Neural cell (in vitro differentiated cells): ENCODE data around the gene ZCWPW1. TPM values are rescaled to one million over a fixed set of nuclear protein-coding genes. Genes with fewer than 3 reads are reported as not detected.
"Not testable (repeated sequence)": the region's sequence is repeated elsewhere in the genome, so short reads cannot be mapped to it uniquely, and the experiment has no call there.

Experiments used
- H2AFZ ChIP-seq: fragments of 200-600, 300-800 bp; sonication (generic), shearing (Covaris generic); 2 replicates; pipeline ENCODE4 v1.6.0; 2014; ENCODE audit warnings: low read depth, mild to moderate bottlenecking, antibody characterized with exemption, low read length, moderate library complexity
- H3F3A ChIP-seq: fragments of 200-600 bp; shearing (Covaris generic); 2 replicates; pipeline ENCODE4 v1.6.1; 2016; ENCODE audit warnings: mild to moderate bottlenecking, moderate library complexity, mixed read lengths, antibody characterized with exemption, low read length; ENCODE audit not compliant: insufficient read depth, poor library complexity, severe bottlenecking
- H3K27ac ChIP-seq: fragments of 200-600, 300-800 bp; sonication (generic), shearing (Covaris generic); 2 replicates; pipeline ENCODE4 v1.5.1; 2014; ENCODE audit warnings: mild to moderate bottlenecking, low read length, moderate library complexity
- H3K27me3 ChIP-seq: fragments of 300-800, 200-600 bp; sonication (generic), shearing (Covaris generic); 2 replicates; pipeline ENCODE4 v1.6.0; 2014; ENCODE audit warnings: mild to moderate bottlenecking, low read depth, low read length, moderate library complexity; ENCODE audit not compliant: insufficient read depth
- H3K36me3 ChIP-seq: fragments of 300-800, 200-600 bp; sonication (generic), shearing (Covaris generic); 2 replicates; pipeline ENCODE4 v1.5.1; 2014; ENCODE audit warnings: mild to moderate bottlenecking, antibody characterized with exemption, low read length, moderate library complexity; ENCODE audit not compliant: insufficient read depth
- H3K4me2 ChIP-seq: fragments of 300-800, 200-600 bp; sonication (generic), shearing (Covaris generic); 2 replicates; pipeline ENCODE4 v1.6.0; 2014; ENCODE audit warnings: mild to moderate bottlenecking, low read length
- H3K4me3 ChIP-seq: fragments of 300-800, 200-600 bp; sonication (generic), shearing (Covaris generic); 2 replicates; pipeline ENCODE4 v1.5.1; 2014; ENCODE audit warnings: mild to moderate bottlenecking, low read length, moderate library complexity
- H3K79me2 ChIP-seq: fragments of 200-600 bp; shearing (Covaris generic); replicated peaks from 2 replicates; pipeline ENCODE4 v1.6.0; 2014; ENCODE audit warnings: mild to moderate bottlenecking, low read length, moderate library complexity; ENCODE audit not compliant: insufficient read depth
- H3K9ac ChIP-seq: fragments of 300-800, 200-600 bp; sonication (generic), shearing (Covaris generic); 2 replicates; pipeline ENCODE4 v1.6.1; 2016; ENCODE audit warnings: mild to moderate bottlenecking, low read length, mixed read lengths
- H3K9me2 ChIP-seq: fragments of 200-600 bp; shearing (Covaris generic); 2 replicates; pipeline ENCODE4 v1.6.1; 2016; ENCODE audit warnings: mild to moderate bottlenecking, low read length, mixed read lengths; ENCODE audit not compliant: insufficient read depth
- H3K9me3 ChIP-seq: fragments of 200-600, 300-800 bp; sonication (generic), shearing (Covaris generic); 2 replicates; pipeline ENCODE4 v1.6.1; 2016; ENCODE audit warnings: mild to moderate bottlenecking, mixed run types, low read length, moderate library complexity, mixed read lengths
- H4K20me1 ChIP-seq: fragments of 200-600 bp; shearing (Covaris generic); 2 replicates; pipeline ENCODE4 v1.6.1; 2016; ENCODE audit warnings: mild to moderate bottlenecking, mixed run types; ENCODE audit not compliant: insufficient read depth
- EZH2 ChIP-seq: fragments of 200-600, 300-800 bp; shearing (Covaris generic), sonication (generic); IDR thresholded peaks from 2 replicates; pipeline ENCODE4 v1.6.1; 2014; ENCODE audit warnings: antibody characterized with exemption, low read length, borderline replicate concordance, mild to moderate bottlenecking; ENCODE audit not compliant: insufficient read depth, poor library complexity, severe bottlenecking
- MXI1 ChIP-seq: fragments of 450-650 bp; conservative IDR thresholded peaks from 2 replicates; pipeline ENCODE4 v1.6.1; 2014; ENCODE audit warnings: antibody characterized with exemption, mild to moderate bottlenecking; ENCODE audit not compliant: poor library complexity, severe bottlenecking
- POLR2AphosphoS5 ChIP-seq: IDR thresholded peaks from 2 replicates; pipeline ENCODE4 v1.6.1; 2012
- RAD21 ChIP-seq: fragments of 450-650 bp; conservative IDR thresholded peaks from 2 replicates; pipeline ENCODE4 v1.6.1; 2014; ENCODE audit warnings: antibody characterized with exemption, mild to moderate bottlenecking, moderate library complexity
- SMC3 ChIP-seq: fragments of 450-650 bp; conservative IDR thresholded peaks from 2 replicates; pipeline ENCODE4 v1.6.1; 2014; ENCODE audit warnings: antibody characterized with exemption, mild to moderate bottlenecking, moderate library complexity; ENCODE audit not compliant: poor library complexity
- TAF1 ChIP-seq: IDR thresholded peaks from 2 replicates; pipeline ENCODE4 v1.6.1; 2012; ENCODE audit warnings: low read depth
- polyA plus RNA-seq: library from polyadenylated mRNA; depleted of rRNA; stranded (reverse); fragments of >200 nt; gene quantifications from 2 replicates; pipeline ENCODE4 v1.2.3, GENCODE V29; 2014
- TF ChIP-seq, protein P1 (sequence below): fragments of 450-650 bp; IDR thresholded peaks from 2 replicates; pipeline ENCODE4 v1.5.1; 2014; ENCODE audit warnings: antibody characterized with exemption, mild to moderate bottlenecking, moderate library complexity; ENCODE audit not compliant: poor library complexity, severe bottlenecking
- TF ChIP-seq, protein P2 (sequence below): IDR thresholded peaks from 2 replicates; pipeline ENCODE4 v1.6.1; 2012; ENCODE audit warnings: borderline replicate concordance

Gene ZCWPW1
- polyA plus RNA-seq, 1 donor from 2014 or later, result 6.8 TPM

GRCh38 chr7:100352984-100353684 lies 75.4 kb downstream of the ZCWPW1 start:
- no peak overlapping the region for H3K27ac ChIP-seq
- H3F3A ChIP-seq, result no peaks in the 10 kb centered on the region
- no peaks in the 10 kb centered on the region for H3K27me3 ChIP-seq
- no peak overlapping the region for H2AFZ ChIP-seq
- no peak overlapping the region for H3K9ac ChIP-seq
- no peaks in the 10 kb centered on the region for H3K9me3 ChIP-seq
- no peaks in the 10 kb centered on the region for H4K20me1 ChIP-seq
- no peak overlapping the region for H3K4me3 ChIP-seq
- no peaks in the 10 kb centered on the region for H3K79me2 ChIP-seq
- H3K9me2 ChIP-seq, result no peaks in the 10 kb centered on the region
- no peak overlapping the region for H3K4me2 ChIP-seq
- no peaks in the 10 kb centered on the region for H3K36me3 ChIP-seq
- TF ChIP-seq EZH2 (no peak), SMC3 (no peak), POLR2AphosphoS5 (no peak), MXI1 (no peak), TAF1 (no peak)
- TF ChIP-seq, protein P1, sequence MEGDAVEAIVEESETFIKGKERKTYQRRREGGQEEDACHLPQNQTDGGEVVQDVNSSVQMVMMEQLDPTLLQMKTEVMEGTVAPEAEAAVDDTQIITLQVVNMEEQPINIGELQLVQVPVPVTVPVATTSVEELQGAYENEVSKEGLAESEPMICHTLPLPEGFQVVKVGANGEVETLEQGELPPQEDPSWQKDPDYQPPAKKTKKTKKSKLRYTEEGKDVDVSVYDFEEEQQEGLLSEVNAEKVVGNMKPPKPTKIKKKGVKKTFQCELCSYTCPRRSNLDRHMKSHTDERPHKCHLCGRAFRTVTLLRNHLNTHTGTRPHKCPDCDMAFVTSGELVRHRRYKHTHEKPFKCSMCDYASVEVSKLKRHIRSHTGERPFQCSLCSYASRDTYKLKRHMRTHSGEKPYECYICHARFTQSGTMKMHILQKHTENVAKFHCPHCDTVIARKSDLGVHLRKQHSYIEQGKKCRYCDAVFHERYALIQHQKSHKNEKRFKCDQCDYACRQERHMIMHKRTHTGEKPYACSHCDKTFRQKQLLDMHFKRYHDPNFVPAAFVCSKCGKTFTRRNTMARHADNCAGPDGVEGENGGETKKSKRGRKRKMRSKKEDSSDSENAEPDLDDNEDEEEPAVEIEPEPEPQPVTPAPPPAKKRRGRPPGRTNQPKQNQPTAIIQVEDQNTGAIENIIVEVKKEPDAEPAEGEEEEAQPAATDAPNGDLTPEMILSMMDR, result no peak
- TF ChIP-seq, protein P2, sequence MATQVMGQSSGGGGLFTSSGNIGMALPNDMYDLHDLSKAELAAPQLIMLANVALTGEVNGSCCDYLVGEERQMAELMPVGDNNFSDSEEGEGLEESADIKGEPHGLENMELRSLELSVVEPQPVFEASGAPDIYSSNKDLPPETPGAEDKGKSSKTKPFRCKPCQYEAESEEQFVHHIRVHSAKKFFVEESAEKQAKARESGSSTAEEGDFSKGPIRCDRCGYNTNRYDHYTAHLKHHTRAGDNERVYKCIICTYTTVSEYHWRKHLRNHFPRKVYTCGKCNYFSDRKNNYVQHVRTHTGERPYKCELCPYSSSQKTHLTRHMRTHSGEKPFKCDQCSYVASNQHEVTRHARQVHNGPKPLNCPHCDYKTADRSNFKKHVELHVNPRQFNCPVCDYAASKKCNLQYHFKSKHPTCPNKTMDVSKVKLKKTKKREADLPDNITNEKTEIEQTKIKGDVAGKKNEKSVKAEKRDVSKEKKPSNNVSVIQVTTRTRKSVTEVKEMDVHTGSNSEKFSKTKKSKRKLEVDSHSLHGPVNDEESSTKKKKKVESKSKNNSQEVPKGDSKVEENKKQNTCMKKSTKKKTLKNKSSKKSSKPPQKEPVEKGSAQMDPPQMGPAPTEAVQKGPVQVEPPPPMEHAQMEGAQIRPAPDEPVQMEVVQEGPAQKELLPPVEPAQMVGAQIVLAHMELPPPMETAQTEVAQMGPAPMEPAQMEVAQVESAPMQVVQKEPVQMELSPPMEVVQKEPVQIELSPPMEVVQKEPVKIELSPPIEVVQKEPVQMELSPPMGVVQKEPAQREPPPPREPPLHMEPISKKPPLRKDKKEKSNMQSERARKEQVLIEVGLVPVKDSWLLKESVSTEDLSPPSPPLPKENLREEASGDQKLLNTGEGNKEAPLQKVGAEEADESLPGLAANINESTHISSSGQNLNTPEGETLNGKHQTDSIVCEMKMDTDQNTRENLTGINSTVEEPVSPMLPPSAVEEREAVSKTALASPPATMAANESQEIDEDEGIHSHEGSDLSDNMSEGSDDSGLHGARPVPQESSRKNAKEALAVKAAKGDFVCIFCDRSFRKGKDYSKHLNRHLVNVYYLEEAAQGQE, result no peak

DNA sequence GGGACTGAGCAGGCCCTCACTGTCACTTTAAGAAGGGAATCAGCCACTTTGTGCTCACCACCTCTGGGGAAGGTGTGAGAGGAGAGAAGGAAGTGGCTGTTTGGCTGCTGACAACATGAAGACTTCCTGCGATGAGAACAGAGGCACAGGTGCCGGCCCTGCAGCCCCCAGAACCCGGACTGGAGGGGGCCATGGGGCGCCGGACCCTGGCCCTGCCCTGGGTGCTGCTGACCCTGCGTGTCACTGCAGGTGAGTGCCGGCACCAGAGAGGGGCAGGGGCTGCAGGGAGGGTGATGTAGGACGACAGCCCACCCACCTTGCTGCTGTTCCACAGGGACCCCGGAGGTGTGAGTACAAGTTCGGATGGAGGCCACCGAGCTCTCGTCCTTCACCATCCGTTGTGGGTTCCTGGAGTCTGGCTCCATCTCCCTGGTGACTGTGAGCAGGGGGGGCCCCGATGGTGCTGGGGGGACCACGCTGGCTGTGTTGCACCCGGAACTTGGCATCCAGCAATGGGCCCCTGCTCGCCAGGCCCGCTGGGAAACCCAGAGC lies 76.2 kb downstream of the ZCWPW1 start:
- H3K9me2 ChIP-seq, H3K4me3 ChIP-seq, H3K27ac ChIP-seq, H3F3A ChIP-seq, H4K20me1 ChIP-seq, H3K79me2 ChIP-seq, H3K36me3 ChIP-seq, H3K9ac ChIP-seq, H2AFZ ChIP-seq, H3K27me3 ChIP-seq, H3K9me3 ChIP-seq, H3K4me2 ChIP-seq: not testable (repeated sequence)

DNA sequence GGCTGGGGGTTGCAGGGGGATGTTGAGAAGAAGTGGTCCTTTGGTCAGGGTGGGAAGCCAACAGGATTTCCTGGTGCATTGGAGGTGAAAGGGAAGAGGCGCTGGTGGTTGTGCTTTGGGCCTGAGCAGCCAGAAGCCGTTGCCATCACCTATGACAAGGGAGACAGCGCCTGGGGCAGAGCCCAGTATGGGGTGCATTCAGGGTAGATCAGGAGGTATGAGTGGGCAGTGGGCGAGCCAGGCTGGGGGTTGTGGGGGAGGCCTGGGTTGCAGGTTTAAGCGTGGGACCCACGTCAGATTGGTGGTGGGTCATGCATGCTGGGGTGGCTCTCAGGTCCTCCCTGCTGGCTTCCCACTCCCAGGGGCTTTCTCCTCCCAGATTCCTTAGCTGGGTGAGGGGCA lies 76.8 kb downstream of the ZCWPW1 start:
- no peaks in the 10 kb centered on the region for H3K36me3 ChIP-seq
- no peak for TF ChIP-seq SMC3
- no peak for TF ChIP-seq RAD21

More for the DNA sequence above, 76.8 kb downstream of the ZCWPW1 start:
- no peak overlapping the region for H3K4me2 ChIP-seq
- no peaks in the 10 kb centered on the region for H3K9me2 ChIP-seq
- no peaks in the 10 kb centered on the region for H3K9me3 ChIP-seq
- H3F3A ChIP-seq, result no peaks in the 10 kb centered on the region
- no peaks in the 10 kb centered on the region for H4K20me1 ChIP-seq
- no peaks in the 10 kb centered on the region for H3K79me2 ChIP-seq
- no peak overlapping the region for H3K27ac ChIP-seq
- no peaks in the 10 kb centered on the region for H3K27me3 ChIP-seq
- H3K4me3 ChIP-seq, result no peak overlapping the region
- no peak overlapping the region for H2AFZ ChIP-seq
- H3K9ac ChIP-seq, result no peak overlapping the region

Other genes starting within 250 kb of the ZCWPW1 start
- gene PVRIG, start 208.8 kb downstream of the ZCWPW1 start, polyA plus RNA-seq, result 0.16 TPM in 1 of 2 replicates, not detected in the other
- not detected in 2 replicates for gene SPDYE3, start 121.0 kb downstream of the ZCWPW1 start, polyA plus RNA-seq
- gene PILRB, start 70.6 kb downstream of the ZCWPW1 start, polyA plus RNA-seq, result 222 and 274 TPM in 2 replicates
- gene PILRA, start 55.2 kb downstream of the ZCWPW1 start, polyA plus RNA-seq, result 23.7 and 29.2 TPM in 2 replicates
- gene MEPCE, start 1.1 kb upstream of the ZCWPW1 start, polyA plus RNA-seq, result 12.1 and 15.0 TPM in 2 replicates
- 24.0 and 33.8 TPM in 2 replicates for gene PPP1R35, start 7.8 kb upstream of the ZCWPW1 start, polyA plus RNA-seq
- gene SPACDR, start 35.6 kb upstream of the ZCWPW1 start, polyA plus RNA-seq, result not detected in 2 replicates
- gene TSC22D4, start 50.5 kb upstream of the ZCWPW1 start, polyA plus RNA-seq, result 2.1 and 3.7 TPM in 2 replicates
- gene NYAP1, start 55.2 kb upstream of the ZCWPW1 start, polyA plus RNA-seq, result 70.1 and 86.6 TPM in 2 replicates
- gene AGFG2, start 110.5 kb upstream of the ZCWPW1 start, polyA plus RNA-seq, result 3.4 and 7.5 TPM in 2 replicates
- 0.46 and 0.52 TPM in 2 replicates for gene SAP25, start 145.2 kb upstream of the ZCWPW1 start, polyA plus RNA-seq
- gene LRCH4, start 157.4 kb upstream of the ZCWPW1 start, polyA plus RNA-seq, result 17.2 and 25.1 TPM in 2 replicates
- 0.52 and 1.5 TPM in 2 replicates for gene FBXO24, start 157.6 kb upstream of the ZCWPW1 start, polyA plus RNA-seq
- gene PCOLCE, start 173.7 kb upstream of the ZCWPW1 start, polyA plus RNA-seq, result 0.48 and 2.0 TPM in 2 replicates
- gene MOSPD3, start 183.8 kb upstream of the ZCWPW1 start, polyA plus RNA-seq, result 26.5 and 27.9 TPM in 2 replicates
- gene TFR2, start 212.8 kb upstream of the ZCWPW1 start, polyA plus RNA-seq, result 21.0 and 23.5 TPM in 2 replicates
- gene ACTL6B, start 227.7 kb upstream of the ZCWPW1 start, polyA plus RNA-seq, result 339 and 389 TPM in 2 replicates
- 279 and 284 TPM in 2 replicates for gene GNB2, start 245.0 kb upstream of the ZCWPW1 start, polyA plus RNA-seq